WI38 (cell line): ENCODE results near the gene WNT3A.

Source experiments
- H3K4me3 ChIP-seq: 2 replicates; pipeline ENCODE4 v1.5.1; 2011; ENCODE audit warnings: low read depth, mild to moderate bottlenecking, control low read depth, low read length
- CTCF ChIP-seq: IDR thresholded peaks from 2 replicates; pipeline ENCODE4 v1.5.1; 2012; ENCODE audit warnings: low read depth, mild to moderate bottlenecking, control low read depth, low read length

Gene WNT3A

GRCh38 chr1:228009828-228010775 lies 3.3 kb downstream of the WNT3A start:
- TF ChIP-seq CTCF = no peak
- no peak overlapping the region for H3K4me3 ChIP-seq

- no peak for TF ChIP-seq CTCF
Observed at GRCh38 chr1:228010921-228011320, 4.1 kb downstream of the WNT3A start.

GRCh38 chr1:228011721-228012311 lies 5.0 kb downstream of the WNT3A start:
- no peak overlapping the region for H3K4me3 ChIP-seq
- no peak for TF ChIP-seq CTCF

More at GRCh38 chr1:228010921-228011320, 4.1 kb downstream of the WNT3A start:
- H3K4me3 ChIP-seq = no peak overlapping the region

GRCh38 chr1:228012555-228012954 lies 5.8 kb downstream of the WNT3A start:
- no peak for TF ChIP-seq CTCF
- no peak overlapping the region for H3K4me3 ChIP-seq

GRCh38 chr1:228013131-228013934 lies 6.5 kb downstream of the WNT3A start:
- TF ChIP-seq CTCF = no peak
- no peak overlapping the region for H3K4me3 ChIP-seq

GRCh38 chr1:228013935-228014930 lies 7.4 kb downstream of the WNT3A start:
- TF ChIP-seq CTCF = no peak
- no peak overlapping the region for H3K4me3 ChIP-seq
